Chondrocyte (in vitro differentiated cells): ENCODE measurements around the gene OSBPL8. TPM values are rescaled to one million over a fixed set of nuclear protein-coding genes. Genes with fewer than 3 reads are reported as not detected.

Experiments
- DNase-seq: peaks from one replicate; pipeline ENCODE4 v3.0.0; 2021; ENCODE audit warnings: mixed read lengths, low spot score
- H3K27ac Mint-ChIP-seq: one replicate; pipeline ENCODE4 v1.8.0; 2021; ENCODE audit warnings: mild to moderate bottlenecking, moderate library complexity, mixed read lengths; ENCODE audit not compliant: unreplicated experiment
- H3K27me3 Mint-ChIP-seq: 2 replicates; pipeline ENCODE4 v1.8.0; 2021; ENCODE audit warnings: low read depth, mixed read lengths
- H3K36me3 Mint-ChIP-seq: 2 replicates; pipeline ENCODE4 v1.8.0; 2021; ENCODE audit warnings: low read depth, mixed read lengths
- H3K4me1 Mint-ChIP-seq: 2 replicates; pipeline ENCODE4 v1.8.0; 2021; ENCODE audit warnings: low read depth, mild to moderate bottlenecking, mixed read lengths
- H3K4me3 Mint-ChIP-seq: one replicate; pipeline ENCODE4 v1.8.0; 2021; ENCODE audit warnings: mild to moderate bottlenecking, moderate library complexity, mixed read lengths; ENCODE audit not compliant: unreplicated experiment
- H3K9me3 Mint-ChIP-seq: 2 replicates; pipeline ENCODE4 v1.8.0; 2021; ENCODE audit warnings: low read depth, mixed read lengths
- CTCF ChIP-seq: fragments of 200-600 bp; sonication (generic); IDR thresholded peaks from 2 replicates; pipeline ENCODE4 v1.5.0; 2021; ENCODE audit warnings: antibody characterized with exemption, mild to moderate bottlenecking, moderate library complexity
- total RNA-seq: library from RNA; stranded (reverse); gene quantifications from 3 replicates; pipeline ENCODE4 v1.2.1, GENCODE V29; 2021

OSBPL8 gene
- total RNA-seq, 1 donor from 2014 or later = 105 TPM

GRCh38 chr12:76311796-76312195 is 247.8 kb downstream of the OSBPL8 start:
- H3K4me1 Mint-ChIP-seq = peaks cover 20% of the 10 kb centered on the region
- no peak for TF ChIP-seq CTCF
- H3K36me3 Mint-ChIP-seq = no peaks in the 10 kb centered on the region
- H3K27me3 Mint-ChIP-seq = no peaks in the 10 kb centered on the region
- peak overlapping the region; percentile 61 for H3K27ac Mint-ChIP-seq
- no peak for DNase-seq
- peaks cover 3% of the 10 kb centered on the region for H3K9me3 Mint-ChIP-seq
- H3K4me3 Mint-ChIP-seq = no peak overlapping the region

- no peak overlapping the region for H3K4me3 Mint-ChIP-seq
- peaks cover 3% of the 10 kb centered on the region for H3K9me3 Mint-ChIP-seq
- H3K27ac Mint-ChIP-seq = no peak overlapping the region
- H3K4me1 Mint-ChIP-seq = peaks cover 20% of the 10 kb centered on the region
- H3K27me3 Mint-ChIP-seq = no peaks in the 10 kb centered on the region
- no peak for TF ChIP-seq CTCF
- H3K36me3 Mint-ChIP-seq = no peaks in the 10 kb centered on the region
- no peak for DNase-seq
Measured at GRCh38 chr12:76310110-76310509, 249.5 kb downstream of the OSBPL8 start.

GRCh38 chr12:76308866-76309265 is 250.7 kb downstream of the OSBPL8 start:
- Mint-ChIP-seq H3K36me3 (no peaks in the 10 kb centered on the region), H3K27ac (no peak overlapping the region), H3K27me3 (no peaks in the 10 kb centered on the region), H3K4me1 (peaks cover 20% of the 10 kb centered on the region), H3K4me3 (no peak overlapping the region), H3K9me3 (peaks cover 3% of the 10 kb centered on the region)
- DNase-seq = no peak
- TF ChIP-seq CTCF = no peak

- no peak overlapping the region for H3K27ac Mint-ChIP-seq
- peaks cover 26% of the 10 kb centered on the region for H3K4me1 Mint-ChIP-seq
- TF ChIP-seq CTCF = no peak
- no peak for DNase-seq
- no peak overlapping the region for H3K4me3 Mint-ChIP-seq
- no peaks in the 10 kb centered on the region for H3K27me3 Mint-ChIP-seq
- H3K9me3 Mint-ChIP-seq = peaks cover 3% of the 10 kb centered on the region
- H3K36me3 Mint-ChIP-seq = no peaks in the 10 kb centered on the region
Measured at GRCh38 chr12:76307083-76307482, 252.5 kb downstream of the OSBPL8 start.

- TF ChIP-seq CTCF = no peak
- H3K36me3 Mint-ChIP-seq = no peaks in the 10 kb centered on the region
- peaks cover 21% of the 10 kb centered on the region for H3K4me1 Mint-ChIP-seq
- no peaks in the 10 kb centered on the region for H3K27me3 Mint-ChIP-seq
- no peak overlapping the region for H3K4me3 Mint-ChIP-seq
- no peak for DNase-seq
- H3K27ac Mint-ChIP-seq = no peak overlapping the region
- peaks cover 3% of the 10 kb centered on the region for H3K9me3 Mint-ChIP-seq
Measured at GRCh38 chr12:76303989-76304460, 255.5 kb downstream of the OSBPL8 start.
